ENCODE results near the gene PRTFDC1.
A peak's percentile ranks its signal among the peaks of the same experiment; 100 is the strongest.

Gene PRTFDC1

GRCh38 chr10:24935504-24936292, 16.7 kb downstream of the PRTFDC1 start:
- H3K4me3 ChIP-seq (ENCODE audit: low read depth, low read length): no peak overlapping the region
- no peak for TF ChIP-seq CTCF (IDR thresholded peaks at IDR 0.05; ENCODE audit: insufficient read depth, low read depth, low read length, missing control alignments)
- DNase-seq (ENCODE audit: low read depth): no peak

GRCh38 chr10:24931236-24931635, 21.2 kb downstream of the PRTFDC1 start:
- TF ChIP-seq CTCF (IDR thresholded peaks at IDR 0.05; ENCODE audit: insufficient read depth, low read depth, low read length, missing control alignments): no peak
- no peak for DNase-seq (ENCODE audit: low read depth)
- H3K4me3 ChIP-seq (ENCODE audit: low read depth, low read length): no peak overlapping the region

GRCh38 chr10:24930427-24930826, 22.0 kb downstream of the PRTFDC1 start:
- peak; percentile 51 for DNase-seq (ENCODE audit: low read depth)
- TF ChIP-seq CTCF (IDR thresholded peaks at IDR 0.05; ENCODE audit: insufficient read depth, low read depth, low read length, missing control alignments): no peak
- H3K4me3 ChIP-seq (ENCODE audit: low read depth, low read length): no peak overlapping the region

GRCh38 chr10:24929904-24930303, 22.5 kb downstream of the PRTFDC1 start:
- no peak for DNase-seq (ENCODE audit: low read depth)
- no peak overlapping the region for H3K4me3 ChIP-seq (ENCODE audit: low read depth, low read length)
- no peak for TF ChIP-seq CTCF (IDR thresholded peaks at IDR 0.05; ENCODE audit: insufficient read depth, low read depth, low read length, missing control alignments)

GRCh38 chr10:24929056-24929544, 23.3 kb downstream of the PRTFDC1 start:
- no peak for TF ChIP-seq CTCF (IDR thresholded peaks at IDR 0.05; ENCODE audit: insufficient read depth, low read depth, low read length, missing control alignments)
- DNase-seq (ENCODE audit: low read depth): no peak
- H3K4me3 ChIP-seq (ENCODE audit: low read depth, low read length): no peak overlapping the region

GRCh38 chr10:24928163-24928562, 24.2 kb downstream of the PRTFDC1 start:
- no peak for TF ChIP-seq CTCF (IDR thresholded peaks at IDR 0.05; ENCODE audit: insufficient read depth, low read depth, low read length, missing control alignments)
- H3K4me3 ChIP-seq (ENCODE audit: low read depth, low read length): no peak overlapping the region
- no peak for DNase-seq (ENCODE audit: low read depth)

- TF ChIP-seq CTCF (IDR thresholded peaks at IDR 0.05; ENCODE audit: insufficient read depth, low read depth, low read length, missing control alignments): no peak
- H3K4me3 ChIP-seq (ENCODE audit: low read depth, low read length): no peak overlapping the region
- DNase-seq (ENCODE audit: low read depth): no peak
These were observed 25.8 kb downstream of the PRTFDC1 start for GRCh38 chr10:24926557-24926956.

Measured in GM12865 (cell line).